IPS-NIHi7 (cell line): ENCODE measurements around the gene RAB17.

Experiments used
- DNase-seq: peaks from one replicate; pipeline ENCODE4 v3.0.0; 2012; ENCODE audit warnings: mixed read lengths; ENCODE audit errors: extremely low spot score

Gene RAB17

GRCh38 chr2:237576974-237577373 is 13.6 kb downstream of the RAB17 start:
- DNase-seq, result no peak

- DNase-seq, result no peak
These were observed 14.4 kb downstream of the RAB17 start for GRCh38 chr2:237575869-237576862.

GRCh38 chr2:237574894-237575868 is 15.4 kb downstream of the RAB17 start:
- DNase-seq, result no peak

- no peak for DNase-seq
These were observed 16.1 kb downstream of the RAB17 start for GRCh38 chr2:237574467-237574866.

GRCh38 chr2:237573721-237574415 is 16.7 kb downstream of the RAB17 start:
- no peak for DNase-seq

GRCh38 chr2:237572742-237573101 is 17.8 kb downstream of the RAB17 start:
- no peak for DNase-seq

GRCh38 chr2:237572021-237572741 is 18.4 kb downstream of the RAB17 start:
- DNase-seq, result peak; percentile 98

- DNase-seq, result no peak
These were observed 19.0 kb downstream of the RAB17 start for GRCh38 chr2:237571551-237571950.

GRCh38 chr2:237570776-237571335 is 19.7 kb downstream of the RAB17 start:
- no peak for DNase-seq

- DNase-seq, result no peak
These were observed 20.6 kb downstream of the RAB17 start for GRCh38 chr2:237569896-237570295.

GRCh38 chr2:237569041-237569440 is 21.5 kb downstream of the RAB17 start:
- DNase-seq, result no peak

GRCh38 chr2:237568121-237568660 is 22.3 kb downstream of the RAB17 start:
- no peak for DNase-seq

GRCh38 chr2:237567276-237568029 is 23.1 kb downstream of the RAB17 start:
- no peak for DNase-seq

- no peak for DNase-seq
These were observed 23.9 kb downstream of the RAB17 start, which contains the start of gene PRLH for GRCh38 chr2:237566401-237567235. TSS of gene PRLH (plus strand) at chr2:237566574. CDS start at chr2:237566574, 0 bp downstream.

- no peak for DNase-seq
These were observed 24.6 kb downstream of the RAB17 start for GRCh38 chr2:237565974-237566373.

- DNase-seq, result no peak
These were observed 25.9 kb downstream of the RAB17 start for GRCh38 chr2:237564526-237565131.

GRCh38 chr2:237563816-237564215 is 26.7 kb downstream of the RAB17 start:
- DNase-seq, result peak; percentile 81

GRCh38 chr2:237561221-237561620 is 29.3 kb downstream of the RAB17 start:
- DNase-seq, result no peak
